ENCODE data around the gene CCR8.
"Not testable (repeated sequence)": the region's sequence is repeated elsewhere in the genome, so short reads cannot be mapped to it uniquely, and the experiment has no call there.

CCR8 gene

DNA sequence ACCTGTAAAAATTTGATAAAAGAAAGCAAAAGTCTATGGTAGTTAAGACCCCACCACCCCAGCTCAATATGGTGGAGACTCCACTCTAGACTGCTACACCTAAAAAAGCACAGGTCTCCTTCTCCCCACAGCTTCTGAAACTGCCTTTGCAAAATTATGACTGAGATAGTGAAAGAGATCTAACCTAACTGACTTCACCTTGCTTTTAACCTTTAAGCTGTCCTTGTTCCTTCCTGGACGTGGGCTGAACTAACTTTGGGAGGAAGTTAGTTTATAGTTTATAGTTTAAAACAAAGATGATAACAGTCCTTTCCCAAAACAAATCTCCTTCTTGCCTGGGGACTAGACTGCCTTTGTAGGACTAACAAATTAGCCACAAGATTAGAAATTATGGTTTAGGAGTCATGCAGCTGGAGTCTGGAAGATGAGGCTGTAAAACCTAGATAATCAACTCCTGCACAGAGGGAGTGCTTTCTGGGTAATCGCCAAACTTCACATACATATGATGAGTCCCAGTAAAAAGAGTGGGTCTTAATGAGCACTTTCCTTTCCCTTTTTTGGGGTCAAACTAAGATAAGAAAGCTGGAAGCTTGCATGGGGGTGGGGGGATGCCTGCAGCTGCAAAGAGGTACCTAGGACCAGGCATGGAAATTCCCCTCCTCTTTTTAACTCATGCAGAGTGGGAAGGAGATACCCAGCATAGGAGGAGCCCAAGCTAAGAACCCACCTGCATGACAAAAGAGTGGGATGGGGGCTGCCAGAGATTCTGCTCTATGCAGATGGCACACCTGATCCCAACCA, 17.5 kb downstream of the CCR8 start:
- DNase-seq (ENCODE audit: low read depth, low spot score), result no peak

GRCh38 chr3:39347586-39347876, 18.0 kb downstream of the CCR8 start:
- DNase-seq (ENCODE audit: low read depth, low spot score), result no peak

GRCh38 chr3:39349080-39349479, 19.6 kb downstream of the CCR8 start:
- no peak for DNase-seq (ENCODE audit: low read depth, low spot score)

DNA sequence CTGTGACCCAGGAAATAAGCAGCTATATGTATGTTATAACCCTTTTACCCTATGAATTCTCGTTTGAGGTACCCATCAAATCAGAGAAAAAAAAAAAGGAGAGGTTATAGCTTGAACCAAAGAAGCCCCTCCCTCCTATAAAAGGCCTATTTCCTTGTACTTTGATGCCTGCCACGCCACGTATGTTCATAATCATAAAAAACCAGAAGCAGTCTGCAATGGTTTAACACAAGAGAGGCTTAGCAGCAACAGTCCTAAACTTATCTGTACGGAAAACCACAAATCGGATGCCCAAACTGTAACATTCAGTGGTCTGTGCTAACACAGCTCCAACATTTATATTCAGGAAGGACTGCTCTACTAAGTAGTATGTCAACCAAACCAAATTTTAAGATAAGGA, 21.2 kb downstream of the CCR8 start:
- no peak for DNase-seq (ENCODE audit: low read depth, low spot score)

DNA sequence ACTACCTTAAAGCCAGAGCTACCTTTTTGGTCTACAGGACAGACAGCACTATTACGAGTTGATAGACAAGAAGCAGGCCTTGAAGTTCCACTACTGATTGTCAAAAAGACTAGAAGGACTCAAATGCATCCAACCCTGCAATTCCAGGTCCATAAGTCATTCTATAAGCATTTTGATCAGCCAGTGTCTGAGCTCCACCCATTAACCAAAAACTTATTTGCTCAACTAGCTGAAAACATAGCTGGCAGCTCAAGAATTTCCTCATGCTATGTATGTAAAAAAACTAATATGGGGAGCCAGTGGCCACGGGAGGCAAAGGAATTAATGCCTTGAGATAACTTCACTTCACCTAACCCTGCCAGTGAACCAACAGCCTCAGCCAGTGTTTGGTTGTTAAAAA, 21.6 kb downstream of the CCR8 start:
- not testable (repeated sequence) for DNase-seq (ENCODE audit: low read depth, low spot score)

- not testable (repeated sequence) for DNase-seq (ENCODE audit: low read depth, low spot score)
Observed at GRCh38 chr3:39353168-39353927, 23.8 kb downstream of the CCR8 start.

GRCh38 chr3:39358333-39358732, 28.8 kb downstream of the CCR8 start:
- no peak for DNase-seq (ENCODE audit: low read depth, low spot score)

DNA sequence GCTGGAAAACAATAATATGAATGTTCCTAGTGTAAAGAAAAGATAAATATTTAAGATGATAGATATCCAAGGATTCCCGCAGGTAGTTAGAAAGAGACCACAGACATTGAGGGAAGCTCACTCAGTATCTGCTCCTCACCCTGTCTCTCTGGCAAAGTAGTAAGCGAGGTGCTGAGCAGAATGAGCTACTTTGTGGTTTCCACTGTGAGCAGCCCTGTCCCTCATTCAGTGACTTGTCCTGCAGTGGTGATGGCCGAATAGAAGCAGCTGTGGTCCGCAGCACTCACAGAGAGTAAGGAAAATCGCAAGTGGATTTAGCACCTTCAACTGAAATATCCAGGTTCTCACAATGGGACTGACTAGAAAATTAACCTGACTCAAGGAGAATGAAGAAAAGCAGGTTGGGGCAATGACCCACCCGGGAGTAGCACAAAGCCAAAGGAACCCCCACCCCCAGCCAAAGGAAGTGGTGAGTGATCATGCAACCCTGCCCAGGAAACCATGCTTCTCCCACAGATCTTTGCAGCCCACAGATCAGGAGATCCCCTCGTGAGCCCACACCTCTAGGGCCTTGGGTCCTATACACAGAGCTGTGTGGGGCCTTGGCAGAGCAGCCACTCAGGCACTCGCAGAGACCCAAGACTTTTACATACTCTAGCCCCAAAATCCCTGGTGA, 31.9 kb downstream of the CCR8 start:
- no peak for DNase-seq (ENCODE audit: low read depth, low spot score)

GRCh38 chr3:39362192-39362591, 32.7 kb downstream of the CCR8 start:
- DNase-seq (ENCODE audit: low read depth, low spot score), result no peak

- no peak for DNase-seq (ENCODE audit: low read depth, low spot score)
Observed at GRCh38 chr3:39362812-39363211, 33.3 kb downstream of the CCR8 start.

DNA sequence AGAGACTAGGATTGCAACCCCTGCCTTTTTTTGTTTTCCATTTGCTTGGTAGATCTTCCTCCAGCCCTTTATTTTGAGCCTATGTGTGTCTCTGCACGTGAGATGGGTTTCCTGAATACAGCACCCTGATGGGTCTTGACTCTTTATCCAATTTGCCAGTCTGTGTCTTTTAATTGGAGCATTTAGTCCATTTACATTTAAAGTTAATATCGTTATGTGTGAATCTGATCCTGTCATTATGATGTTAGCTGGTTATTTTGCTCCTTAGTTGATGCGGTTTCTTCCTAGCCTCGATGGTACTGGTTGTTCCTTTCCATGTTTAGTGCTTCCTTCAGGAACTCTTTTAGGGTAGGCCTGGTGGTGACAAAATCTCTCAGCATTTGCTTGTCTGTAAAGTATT, 40.9 kb downstream of the CCR8 start:
- DNase-seq (ENCODE audit: low read depth, low spot score), result not testable (repeated sequence)

- DNase-seq (ENCODE audit: low read depth, low spot score), result no peak
Observed at GRCh38 chr3:39372833-39373232, 43.3 kb downstream of the CCR8 start.

DNA sequence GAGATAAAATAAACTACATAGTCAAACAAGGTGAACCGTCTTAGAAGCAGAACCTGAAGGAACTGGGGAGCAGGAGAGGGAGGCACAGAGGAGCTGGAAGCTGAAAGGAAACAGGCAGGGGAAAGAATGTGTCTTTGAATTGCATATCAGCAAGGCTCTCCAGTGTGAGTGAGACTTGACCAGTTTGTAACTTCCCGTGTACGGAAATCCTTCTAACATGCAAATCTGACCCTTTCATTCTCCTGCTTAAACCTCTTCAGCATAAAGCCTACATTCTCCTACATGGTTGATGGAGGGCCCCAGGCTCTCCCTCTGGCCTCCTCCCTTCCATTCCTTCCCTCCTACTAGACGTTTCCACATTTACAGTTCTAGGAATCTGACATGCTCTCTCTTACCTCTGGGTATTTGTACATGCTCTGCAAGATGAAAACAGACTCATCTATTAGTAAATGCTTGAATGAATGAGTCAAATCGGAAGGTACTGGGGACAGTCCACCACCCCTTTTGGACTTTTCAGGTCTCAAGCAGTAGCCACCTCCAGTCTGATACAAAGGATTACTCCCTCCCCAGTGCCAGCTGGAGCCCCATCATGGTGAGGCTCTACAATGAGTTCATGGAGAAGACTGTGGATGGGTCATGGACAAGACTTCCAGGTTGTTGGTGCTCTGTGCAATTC, 47.6 kb downstream of the CCR8 start:
- DNase-seq (ENCODE audit: low read depth, low spot score), result no peak

DNA sequence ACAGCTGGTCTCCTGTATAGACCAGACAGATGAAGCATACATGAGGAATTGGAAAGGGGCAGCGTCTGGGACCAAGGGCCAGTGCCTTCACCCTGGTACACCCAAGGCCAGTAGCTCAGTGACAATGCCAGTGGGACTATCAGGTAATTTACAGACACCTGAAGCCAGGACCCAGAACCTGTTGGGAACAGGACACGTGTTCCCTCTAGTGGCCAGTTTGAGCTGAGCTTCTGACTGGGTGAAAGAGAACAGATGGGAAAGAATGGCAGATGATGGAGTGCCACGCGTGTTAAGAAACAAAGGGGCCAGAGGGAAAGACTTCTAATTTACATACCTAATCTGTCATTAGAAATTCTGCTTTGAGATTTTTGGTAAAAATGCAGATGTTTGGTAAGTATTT, 48.6 kb downstream of the CCR8 start:
- peak; percentile 15 for DNase-seq (ENCODE audit: low read depth, low spot score)

- no peak for DNase-seq (ENCODE audit: low read depth, low spot score)
Observed at GRCh38 chr3:39378957-39379777, 49.7 kb downstream of the CCR8 start.

GRCh38 chr3:39379778-39380155, 50.3 kb downstream of the CCR8 start:
- no peak for DNase-seq (ENCODE audit: low read depth, low spot score)

- DNase-seq (ENCODE audit: low read depth, low spot score), result no peak
Observed at GRCh38 chr3:39381432-39381831, 51.9 kb downstream of the CCR8 start.

Measured in activated naive CD8-positive, alpha-beta T cell treated with anti-CD3 and anti-CD28 coated beads, Interleukin-2, amount 50 U/mL, for 16 hours (primary cell).